HCT116 (cell line): Measurements from ENCODE around the gene AKAP9. TPM values are rescaled to one million over a fixed set of nuclear protein-coding genes. Genes with fewer than 3 reads are reported as not detected.

Source experiments
- ATAC-seq: fragments of 200-7000 bp; cut with Tn5 transposase; 2 replicates; pipeline ENCODE4 v1.9.1; 2020; ENCODE audit warnings: mild to moderate bottlenecking, moderate library complexity
- BruUV-seq: library from RNA; stranded (reverse); fragments of 400-500 nt; replicated peaks from 2 replicates; lab custom pipeline; 2021; lab: Mats Ljungman, UMichigan
- CTCF ChIA-PET: fragments of 300-600 bp; sonication (Branson Sonifier 250); formaldehyde crosslinking; loops from one replicate; lab custom pipeline; 2021; ENCODE audit warnings: antibody characterized with exemption; lab: Charles Lee
- POLR2A ChIA-PET: fragments of 300-600, 350-600 bp; sonication (Branson Sonifier 250); formaldehyde crosslinking; loops from one replicate; lab custom pipeline; 2021; ENCODE audit warnings: antibody characterized with exemption; lab: Charles Lee
- RAD21 ChIA-PET, 2 experiments: fragments of 300-600 bp; sonication (Branson Sonifier 250); formaldehyde crosslinking; loops; one replicate each; lab custom pipeline; 2023; ENCODE audit warnings: low total read pairs in 2 of 2; ENCODE audit not compliant: uncharacterized antibody in 2 of 2, unreplicated experiment in 2 of 2, low non-redundant PET in 1 of 2; lab: Charles Lee
- DNase-seq: peaks from one replicate; pipeline ENCODE4 v3.0.0-alpha.2; 2010; ENCODE audit warnings: low read depth, low spot score
- H2AFZ ChIP-seq: fragments of 200-600 bp; shearing (Covaris generic), sonication (generic); 2 replicates; pipeline ENCODE4 v1.6.1; 2017; ENCODE audit warnings: low read depth, mixed run types, mixed read lengths, antibody characterized with exemption, low read length; ENCODE audit not compliant: poor library complexity, severe bottlenecking
- H3K27ac ChIP-seq: 2 replicates; pipeline ENCODE4 v1.5.1; 2012; ENCODE audit warnings: low read depth, low read length
- H3K27me3 ChIP-seq: fragments of 200-600 bp; sonication (generic); 2 replicates; pipeline ENCODE4 v1.6.1; 2016; ENCODE audit warnings: mixed run types, low read length, mixed read lengths; ENCODE audit not compliant: insufficient read depth
- H3K36me3 ChIP-seq, 2 experiments: fragments of 200-500 bp in 1 of 2; fragments of 200-600 bp in 1 of 2; sonication (Bioruptor generic) in 1 of 2; sonication (generic) in 1 of 2; 2 replicates each; pipeline versions ENCODE4 v1.5.1 to v1.6.1; 2014 to 2016; ENCODE audit warnings: low read length in 2 of 2, inconsistent platforms in 1 of 2, mixed read lengths in 1 of 2, mixed run types in 1 of 2; ENCODE audit not compliant: insufficient read depth in 2 of 2, control insufficient read depth in 1 of 2
- H3K4me1 ChIP-seq, 2 experiments: fragments of 200-600 bp in 1 of 2; sonication (generic) in 1 of 2; 2 replicates each; pipeline versions ENCODE4 v1.5.1 to v1.6.1; 2012 to 2017; ENCODE audit warnings: low read length in 2 of 2, inconsistent platforms in 1 of 2, mild to moderate bottlenecking in 1 of 2, mixed read lengths in 1 of 2, mixed run types in 1 of 2, moderate library complexity in 1 of 2; ENCODE audit not compliant: insufficient read depth in 2 of 2, control insufficient read depth in 1 of 2
- H3K4me2 ChIP-seq: fragments of 200-600 bp; sonication (generic); 2 replicates; pipeline ENCODE4 v1.6.1; 2017; ENCODE audit warnings: mixed run types, low read length, mixed read lengths
- H3K4me3 ChIP-seq, 2 experiments: fragments of 200-600 bp in 1 of 2; sonication (generic) in 1 of 2; replicated peaks in 1 of 2; 2 replicates each; pipeline ENCODE4 v1.5.1; 2011 to 2016; ENCODE audit warnings: low read length in 2 of 2, control low read depth in 1 of 2, low read depth in 1 of 2, mild to moderate bottlenecking in 1 of 2, mixed read lengths in 1 of 2, mixed run types in 1 of 2
- H3K79me2 ChIP-seq: fragments of 200-600 bp; sonication (generic); 2 replicates; pipeline ENCODE4 v1.6.1; 2017; ENCODE audit warnings: mild to moderate bottlenecking, mixed run types, low read length, moderate library complexity, mixed read lengths; ENCODE audit not compliant: insufficient read depth
- H3K9ac ChIP-seq: fragments of 200-600 bp; sonication (generic); 2 replicates; pipeline ENCODE4 v1.6.1; 2016; ENCODE audit warnings: low read length, mixed read lengths
- H3K9me2 ChIP-seq: fragments of 200-600 bp; sonication (generic), shearing (Covaris generic); 2 replicates; pipeline ENCODE4 v1.6.1; 2017; ENCODE audit warnings: mixed run types, mild to moderate bottlenecking, moderate library complexity; ENCODE audit not compliant: insufficient read depth
- H3K9me3 ChIP-seq, 2 experiments: fragments of 200-500 bp in 1 of 2; fragments of 200-600 bp in 1 of 2; sonication (Bioruptor generic) in 1 of 2; sonication (generic) in 1 of 2; 2 replicates each; pipeline ENCODE4 v1.6.1; 2014 to 2017; ENCODE audit warnings: low read length in 2 of 2, mixed read lengths in 2 of 2, inconsistent platforms in 1 of 2, low read depth in 1 of 2, mild to moderate bottlenecking in 1 of 2, mixed run types in 1 of 2, moderate library complexity in 1 of 2; ENCODE audit not compliant: control insufficient read depth in 1 of 2, insufficient read depth in 1 of 2
- H4K20me1 ChIP-seq: fragments of 200-600 bp; sonication (generic), shearing (Covaris generic); 2 replicates; pipeline ENCODE4 v1.6.1; 2017; ENCODE audit warnings: mixed run types, mild to moderate bottlenecking, moderate library complexity; ENCODE audit not compliant: insufficient read depth
- CBX3 ChIP-seq: IDR thresholded peaks from 2 replicates; pipeline ENCODE4 v1.6.1; 2012; ENCODE audit warnings: low read depth
- EGR1 ChIP-seq: IDR thresholded peaks from 2 replicates; pipeline ENCODE4 v1.6.1; 2012; ENCODE audit warnings: low read depth
- ELF1 ChIP-seq: IDR thresholded peaks from 2 replicates; pipeline ENCODE4 v1.6.1; 2012; ENCODE audit warnings: low read depth, borderline replicate concordance
- EZH2 ChIP-seq: fragments of 200-600 bp; sonication (generic); IDR thresholded peaks from 2 replicates; pipeline ENCODE4 v1.6.1; 2017; ENCODE audit warnings: antibody characterized with exemption, mixed run types
- EZH2phosphoT487 ChIP-seq: fragments of 200-600 bp; IDR thresholded peaks from 2 replicates; pipeline ENCODE4 v1.6.1; 2018; ENCODE audit warnings: antibody characterized with exemption, borderline replicate concordance
- FOSL1 ChIP-seq: IDR thresholded peaks from 2 replicates; pipeline ENCODE4 v1.6.1; 2012; ENCODE audit warnings: low read depth
- JUND ChIP-seq: IDR thresholded peaks from 2 replicates; pipeline ENCODE4 v1.6.1; 2012
- POLR2A ChIP-seq: IDR thresholded peaks from 2 replicates; pipeline ENCODE4 v1.7.0; 2011; ENCODE audit warnings: borderline replicate concordance; ENCODE audit not compliant: insufficient read depth, insufficient read length; ENCODE audit errors: extremely low read depth
- POLR2AphosphoS5 ChIP-seq: IDR thresholded peaks from 2 replicates; pipeline ENCODE4 v1.6.1; 2011; ENCODE audit warnings: mild to moderate bottlenecking, low read depth, low read length, moderate library complexity
- SIN3A ChIP-seq: IDR thresholded peaks from 2 replicates; pipeline ENCODE4 v1.6.1; 2012; ENCODE audit warnings: low read depth
- SRF ChIP-seq: IDR thresholded peaks from 2 replicates; pipeline ENCODE4 v1.6.1; 2012; ENCODE audit warnings: low read depth
- TCF7L2 ChIP-seq: IDR thresholded peaks from 2 replicates; pipeline ENCODE4 v1.7.0; 2011; ENCODE audit warnings: borderline replicate concordance, inconsistent platforms; ENCODE audit not compliant: insufficient read depth, insufficient read length; ENCODE audit errors: extremely low read depth
- YY1 ChIP-seq: IDR thresholded peaks from 2 replicates; pipeline ENCODE4 v1.6.1; 2011; ENCODE audit warnings: low read length, low read depth, moderate library complexity, mild to moderate bottlenecking; ENCODE audit not compliant: insufficient replicate concordance; ENCODE audit errors: extremely low read depth
- ZFX ChIP-seq: fragments of 450-650 bp; IDR thresholded peaks from 2 replicates; pipeline ENCODE4 v1.6.1; 2017
- ZNF274 ChIP-seq: fragments of 200-500 bp; sonication (Bioruptor generic); IDR thresholded peaks from 2 replicates; pipeline ENCODE4 v1.6.1; 2014; ENCODE audit warnings: mild to moderate bottlenecking, low read depth, low read length, inconsistent platforms
- intact Hi-C: fragments of 100-400 bp; cut with micrococcal nuclease; formaldehyde crosslinking; loops from 2 replicates; pipeline ENCODE4 v1.10.0; 2022
- total RNA-seq: library from RNA; stranded (reverse); gene quantifications from one replicate; pipeline ENCODE4 v1.2.1, GENCODE V29; 2021; ENCODE audit not compliant: unreplicated experiment
- TF ChIP-seq, protein P1 (sequence below): IDR thresholded peaks from 2 replicates; pipeline ENCODE4 v1.6.1; 2012
- TF ChIP-seq, protein P2 (sequence below), 3 experiments: fragments of 200-600 bp in 1 of 3; sonication (generic) in 1 of 3; IDR thresholded peaks in 2 of 3; conservative IDR thresholded peaks in 1 of 3; 2 replicates each; pipeline ENCODE4 v1.5.1; 2012 to 2017; ENCODE audit warnings: low read depth in 2 of 3, low read length in 2 of 3, antibody characterized with exemption in 1 of 3, borderline replicate concordance in 1 of 3, control low read depth in 1 of 3, mild to moderate bottlenecking in 1 of 3, mixed read lengths in 1 of 3, mixed run types in 1 of 3, moderate library complexity in 1 of 3; ENCODE audit not compliant: insufficient read depth in 1 of 3
- TF ChIP-seq, protein P3 (sequence below): IDR thresholded peaks from 2 replicates; pipeline ENCODE4 v1.6.1; 2012
- TF ChIP-seq, protein P4 (sequence below): IDR thresholded peaks from 2 replicates; pipeline ENCODE4 v1.6.1; 2011; ENCODE audit warnings: mild to moderate bottlenecking, low read length, moderate library complexity; ENCODE audit not compliant: insufficient replicate concordance; ENCODE audit errors: extremely low read depth
- TF ChIP-seq, protein P5 (sequence below): IDR thresholded peaks from 2 replicates; pipeline ENCODE4 v1.6.1; 2012; ENCODE audit warnings: low read depth

The AKAP9 gene
- total RNA-seq, 1 experiment from 2014 or later: 32.6 TPM

DNA sequence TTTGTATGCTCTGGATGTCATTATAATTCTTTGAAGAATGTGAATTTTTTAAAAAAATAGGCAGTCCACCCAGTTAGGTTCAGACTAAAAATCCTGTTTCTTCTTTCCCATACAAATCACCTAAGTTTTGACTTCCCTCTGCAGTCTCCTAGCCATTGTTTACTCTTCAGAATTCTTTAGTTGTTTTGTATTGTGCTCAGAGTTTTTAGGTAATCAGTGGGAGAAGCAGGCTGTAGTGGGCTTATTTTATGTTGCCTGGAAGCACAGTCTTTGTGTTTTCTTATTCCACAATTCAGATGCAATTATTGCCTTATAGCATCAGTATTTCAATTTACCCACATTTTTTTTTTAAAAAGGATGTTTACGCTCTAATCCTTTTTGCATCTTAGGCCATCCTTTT is 94.9 kb downstream of the AKAP9 start:
- Histone ChIP-seq H3K36me3 (0 out of 4 replicates have a peak, but pooled peaks cover 0 to 3% of the 10 kb centered on the region in 2 experiments), H3K4me1 (no peaks in the 10 kb centered on the region), H3K4me3 (no peak overlapping the region), H3K79me2 (no peaks in the 10 kb centered on the region), H3K9ac (no peak overlapping the region), H4K20me1 (no peaks in the 10 kb centered on the region), H2AFZ (no peak overlapping the region), H3K9me2 (no peaks in the 10 kb centered on the region), H3K27me3 (no peaks in the 10 kb centered on the region), H3K27ac (no peak overlapping the region), H3K4me2 (no peak overlapping the region), H3K9me3 (no peaks in the 10 kb centered on the region)
- DNase-seq (no peak), ATAC-seq (no peak)
- TF ChIP-seq FOSL1: no peak
- TF ChIP-seq, protein P1, sequence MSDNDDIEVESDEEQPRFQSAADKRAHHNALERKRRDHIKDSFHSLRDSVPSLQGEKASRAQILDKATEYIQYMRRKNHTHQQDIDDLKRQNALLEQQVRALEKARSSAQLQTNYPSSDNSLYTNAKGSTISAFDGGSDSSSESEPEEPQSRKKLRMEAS: no peak
- TF ChIP-seq, protein P2, sequence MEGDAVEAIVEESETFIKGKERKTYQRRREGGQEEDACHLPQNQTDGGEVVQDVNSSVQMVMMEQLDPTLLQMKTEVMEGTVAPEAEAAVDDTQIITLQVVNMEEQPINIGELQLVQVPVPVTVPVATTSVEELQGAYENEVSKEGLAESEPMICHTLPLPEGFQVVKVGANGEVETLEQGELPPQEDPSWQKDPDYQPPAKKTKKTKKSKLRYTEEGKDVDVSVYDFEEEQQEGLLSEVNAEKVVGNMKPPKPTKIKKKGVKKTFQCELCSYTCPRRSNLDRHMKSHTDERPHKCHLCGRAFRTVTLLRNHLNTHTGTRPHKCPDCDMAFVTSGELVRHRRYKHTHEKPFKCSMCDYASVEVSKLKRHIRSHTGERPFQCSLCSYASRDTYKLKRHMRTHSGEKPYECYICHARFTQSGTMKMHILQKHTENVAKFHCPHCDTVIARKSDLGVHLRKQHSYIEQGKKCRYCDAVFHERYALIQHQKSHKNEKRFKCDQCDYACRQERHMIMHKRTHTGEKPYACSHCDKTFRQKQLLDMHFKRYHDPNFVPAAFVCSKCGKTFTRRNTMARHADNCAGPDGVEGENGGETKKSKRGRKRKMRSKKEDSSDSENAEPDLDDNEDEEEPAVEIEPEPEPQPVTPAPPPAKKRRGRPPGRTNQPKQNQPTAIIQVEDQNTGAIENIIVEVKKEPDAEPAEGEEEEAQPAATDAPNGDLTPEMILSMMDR (IDR thresholded peaks at IDR 0.05 in 2 of 3, conservative IDR thresholded peaks at IDR 0.05 in 1 of 3; ENCODE audit: borderline replicate concordance in 1 of 3, insufficient read depth in 1 of 3, low read depth in 2 of 3, low read length in 2 of 3): no peak
- TF ChIP-seq EZH2: no peak
- TF ChIP-seq TCF7L2: no peak
- TF ChIP-seq EZH2phosphoT487: no peak
- no peak for TF ChIP-seq JUND
- TF ChIP-seq SRF: no peak
- no peak for TF ChIP-seq EGR1
- no peak for TF ChIP-seq ZNF274
- TF ChIP-seq POLR2A: no peak
- TF ChIP-seq CBX3: no peak
- no peak for TF ChIP-seq POLR2AphosphoS5
- TF ChIP-seq ELF1: no peak
- TF ChIP-seq, protein P3, sequence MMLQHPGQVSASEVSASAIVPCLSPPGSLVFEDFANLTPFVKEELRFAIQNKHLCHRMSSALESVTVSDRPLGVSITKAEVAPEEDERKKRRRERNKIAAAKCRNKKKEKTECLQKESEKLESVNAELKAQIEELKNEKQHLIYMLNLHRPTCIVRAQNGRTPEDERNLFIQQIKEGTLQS: no peak
- TF ChIP-seq, protein P4, sequence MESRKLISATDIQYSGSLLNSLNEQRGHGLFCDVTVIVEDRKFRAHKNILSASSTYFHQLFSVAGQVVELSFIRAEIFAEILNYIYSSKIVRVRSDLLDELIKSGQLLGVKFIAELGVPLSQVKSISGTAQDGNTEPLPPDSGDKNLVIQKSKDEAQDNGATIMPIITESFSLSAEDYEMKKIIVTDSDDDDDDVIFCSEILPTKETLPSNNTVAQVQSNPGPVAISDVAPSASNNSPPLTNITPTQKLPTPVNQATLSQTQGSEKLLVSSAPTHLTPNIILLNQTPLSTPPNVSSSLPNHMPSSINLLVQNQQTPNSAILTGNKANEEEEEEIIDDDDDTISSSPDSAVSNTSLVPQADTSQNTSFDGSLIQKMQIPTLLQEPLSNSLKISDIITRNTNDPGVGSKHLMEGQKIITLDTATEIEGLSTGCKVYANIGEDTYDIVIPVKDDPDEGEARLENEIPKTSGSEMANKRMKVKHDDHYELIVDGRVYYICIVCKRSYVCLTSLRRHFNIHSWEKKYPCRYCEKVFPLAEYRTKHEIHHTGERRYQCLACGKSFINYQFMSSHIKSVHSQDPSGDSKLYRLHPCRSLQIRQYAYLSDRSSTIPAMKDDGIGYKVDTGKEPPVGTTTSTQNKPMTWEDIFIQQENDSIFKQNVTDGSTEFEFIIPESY: no peak
- TF ChIP-seq, protein P5, sequence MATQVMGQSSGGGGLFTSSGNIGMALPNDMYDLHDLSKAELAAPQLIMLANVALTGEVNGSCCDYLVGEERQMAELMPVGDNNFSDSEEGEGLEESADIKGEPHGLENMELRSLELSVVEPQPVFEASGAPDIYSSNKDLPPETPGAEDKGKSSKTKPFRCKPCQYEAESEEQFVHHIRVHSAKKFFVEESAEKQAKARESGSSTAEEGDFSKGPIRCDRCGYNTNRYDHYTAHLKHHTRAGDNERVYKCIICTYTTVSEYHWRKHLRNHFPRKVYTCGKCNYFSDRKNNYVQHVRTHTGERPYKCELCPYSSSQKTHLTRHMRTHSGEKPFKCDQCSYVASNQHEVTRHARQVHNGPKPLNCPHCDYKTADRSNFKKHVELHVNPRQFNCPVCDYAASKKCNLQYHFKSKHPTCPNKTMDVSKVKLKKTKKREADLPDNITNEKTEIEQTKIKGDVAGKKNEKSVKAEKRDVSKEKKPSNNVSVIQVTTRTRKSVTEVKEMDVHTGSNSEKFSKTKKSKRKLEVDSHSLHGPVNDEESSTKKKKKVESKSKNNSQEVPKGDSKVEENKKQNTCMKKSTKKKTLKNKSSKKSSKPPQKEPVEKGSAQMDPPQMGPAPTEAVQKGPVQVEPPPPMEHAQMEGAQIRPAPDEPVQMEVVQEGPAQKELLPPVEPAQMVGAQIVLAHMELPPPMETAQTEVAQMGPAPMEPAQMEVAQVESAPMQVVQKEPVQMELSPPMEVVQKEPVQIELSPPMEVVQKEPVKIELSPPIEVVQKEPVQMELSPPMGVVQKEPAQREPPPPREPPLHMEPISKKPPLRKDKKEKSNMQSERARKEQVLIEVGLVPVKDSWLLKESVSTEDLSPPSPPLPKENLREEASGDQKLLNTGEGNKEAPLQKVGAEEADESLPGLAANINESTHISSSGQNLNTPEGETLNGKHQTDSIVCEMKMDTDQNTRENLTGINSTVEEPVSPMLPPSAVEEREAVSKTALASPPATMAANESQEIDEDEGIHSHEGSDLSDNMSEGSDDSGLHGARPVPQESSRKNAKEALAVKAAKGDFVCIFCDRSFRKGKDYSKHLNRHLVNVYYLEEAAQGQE: no peak
- TF ChIP-seq SIN3A: no peak
- no peak for TF ChIP-seq YY1
- TF ChIP-seq ZFX: no peak
- RAD21 ChIA-PET: no interaction called here
- intact Hi-C loops: no loop called here
- no TSS peak for BruUV-seq
- POLR2A ChIA-PET: no interaction called here
- CTCF ChIA-PET: no interaction called here
